Effector memory CD8-positive, alpha-beta T cell (primary cell): ENCODE data around the gene AAR2.

Source experiments
- ATAC-seq: fragments of 150-1000 bp; cut with Tn5 transposase; replicated peaks from 2 replicates; pipeline ENCODE4 v1.10.0; 2021; ENCODE audit warnings: mild to moderate bottlenecking, moderate library complexity
- DNase-seq, 3 experiments: peaks; one replicate each; pipeline ENCODE4 v3.0.0; 2021
- H3K27ac Mint-ChIP-seq, 2 donors: one replicate each; pipeline ENCODE4 v1.8.0; 2022; ENCODE audit warnings: mild to moderate bottlenecking in 2 of 2, mixed read lengths in 2 of 2, moderate library complexity in 2 of 2
- H3K27me3 Mint-ChIP-seq, 2 donors: one replicate each; pipeline ENCODE4 v1.8.0; 2022; ENCODE audit warnings: mixed read lengths in 2 of 2
- H3K36me3 Mint-ChIP-seq: one replicate; pipeline ENCODE4 v1.8.0; 2022; ENCODE audit warnings: mild to moderate bottlenecking, moderate library complexity, mixed read lengths; ENCODE audit not compliant: insufficient read depth
- H3K4me1 Mint-ChIP-seq, 2 donors: one replicate each; pipeline ENCODE4 v1.8.0; 2022; ENCODE audit warnings: low read depth in 2 of 2, mixed read lengths in 2 of 2
- H3K4me3 Mint-ChIP-seq, 2 donors: one replicate each; pipeline ENCODE4 v1.8.0; 2022; ENCODE audit warnings: mild to moderate bottlenecking in 2 of 2, mixed read lengths in 2 of 2, moderate library complexity in 2 of 2
- H3K9me3 Mint-ChIP-seq, 2 donors: one replicate each; pipeline ENCODE4 v1.8.0; 2022; ENCODE audit warnings: mixed read lengths in 2 of 2

The AAR2 gene

GRCh38 chr20:36253036-36253435 is 16.8 kb downstream of the AAR2 start:
- peaks cover 56% of the 10 kb centered on the region for H3K36me3 Mint-ChIP-seq
- no peak overlapping the region for H3K27ac Mint-ChIP-seq
- no peak overlapping the region for H3K4me3 Mint-ChIP-seq
- DNase-seq (no peak), ATAC-seq (no peak)
- H3K9me3 Mint-ChIP-seq: no peaks in the 10 kb centered on the region
- H3K4me1 Mint-ChIP-seq: peaks cover 9 to 30% of the 10 kb centered on the region in 2 donors
- no peaks in the 10 kb centered on the region for H3K27me3 Mint-ChIP-seq

- ATAC-seq (no peak), DNase-seq (no peak)
- H3K4me3 Mint-ChIP-seq: no peak overlapping the region
- no peak overlapping the region for H3K27ac Mint-ChIP-seq
- no peaks in the 10 kb centered on the region for H3K27me3 Mint-ChIP-seq
- H3K36me3 Mint-ChIP-seq: peaks cover 50% of the 10 kb centered on the region
- peaks cover 7 to 23% of the 10 kb centered on the region in 2 donors for H3K4me1 Mint-ChIP-seq
- H3K9me3 Mint-ChIP-seq: no peaks in the 10 kb centered on the region
Measured at GRCh38 chr20:36254076-36254475, 17.8 kb downstream of the AAR2 start.

GRCh38 chr20:36255445-36255844 is 19.2 kb downstream of the AAR2 start:
- Mint-ChIP-seq H3K27me3 (no peaks in the 10 kb centered on the region), H3K4me3 (no peak overlapping the region), H3K9me3 (no peaks in the 10 kb centered on the region), H3K36me3 (peaks cover 39% of the 10 kb centered on the region), H3K4me1 (peaks cover 7 to 16% of the 10 kb centered on the region in 2 donors), H3K27ac (no peak overlapping the region)
- ATAC-seq (no peak), DNase-seq (no peak)

- DNase-seq (no peak), ATAC-seq (no peak)
- Mint-ChIP-seq H3K9me3 (no peaks in the 10 kb centered on the region), H3K27me3 (no peaks in the 10 kb centered on the region), H3K4me1 (no peaks in the 10 kb centered on the region), H3K36me3 (peaks cover 27% of the 10 kb centered on the region), H3K27ac (no peak overlapping the region), H3K4me3 (no peak overlapping the region)
Measured at GRCh38 chr20:36259177-36260061, 23.1 kb downstream of the AAR2 start.

- H3K27me3 Mint-ChIP-seq: no peaks in the 10 kb centered on the region
- no peak for DNase-seq
- H3K36me3 Mint-ChIP-seq: peaks cover 27% of the 10 kb centered on the region
- H3K4me1 Mint-ChIP-seq: no peaks in the 10 kb centered on the region
- H3K4me3 Mint-ChIP-seq: no peak overlapping the region
- H3K27ac Mint-ChIP-seq: no peak overlapping the region
- H3K9me3 Mint-ChIP-seq: no peaks in the 10 kb centered on the region
- ATAC-seq: no peak
Measured at GRCh38 chr20:36260316-36260715, 24.0 kb downstream of the AAR2 start.

GRCh38 chr20:36261389-36262105 is 25.3 kb downstream of the AAR2 start:
- no peak for ATAC-seq

GRCh38 chr20:36262440-36262839 is 26.2 kb downstream of the AAR2 start:
- DNase-seq (no peak), ATAC-seq (no peak)
- Mint-ChIP-seq H3K4me1 (no peaks in the 10 kb centered on the region), H3K9me3 (no peaks in the 10 kb centered on the region), H3K27ac (no peak overlapping the region), H3K4me3 (no peak overlapping the region), H3K27me3 (peaks cover 0 to 8% of the 10 kb centered on the region in 2 donors), H3K36me3 (peaks cover 9% of the 10 kb centered on the region)

More at GRCh38 chr20:36261389-36262105, 25.3 kb downstream of the AAR2 start:
- Mint-ChIP-seq H3K27me3 (peaks cover 0 to 3% of the 10 kb centered on the region in 2 donors), H3K9me3 (no peaks in the 10 kb centered on the region), H3K36me3 (peaks cover 18% of the 10 kb centered on the region), H3K27ac (peak overlapping the region in 1 of 2 donors; percentile 41), H3K4me3 (no peak overlapping the region), H3K4me1 (no peaks in the 10 kb centered on the region)
- no peak for DNase-seq

GRCh38 chr20:36264426-36265246 is 28.4 kb downstream of the AAR2 start:
- DNase-seq (no peak), ATAC-seq (no peak)
- Mint-ChIP-seq H3K27ac (no peak overlapping the region), H3K9me3 (no peaks in the 10 kb centered on the region), H3K4me1 (no peaks in the 10 kb centered on the region), H3K27me3 (peaks cover 0 to 8% of the 10 kb centered on the region in 2 donors), H3K36me3 (no peaks in the 10 kb centered on the region), H3K4me3 (no peak overlapping the region)

GRCh38 chr20:36266189-36266588 is 29.9 kb downstream of the AAR2 start:
- Mint-ChIP-seq H3K36me3 (no peaks in the 10 kb centered on the region), H3K27ac (no peak overlapping the region), H3K4me1 (no peaks in the 10 kb centered on the region), H3K4me3 (no peak overlapping the region), H3K27me3 (peaks cover 0 to 12% of the 10 kb centered on the region in 2 donors), H3K9me3 (no peaks in the 10 kb centered on the region)
- DNase-seq (no peak), ATAC-seq (no peak)

- H3K4me1 Mint-ChIP-seq: no peaks in the 10 kb centered on the region
- H3K27ac Mint-ChIP-seq: no peak overlapping the region
- H3K27me3 Mint-ChIP-seq: peaks cover 11 to 25% of the 10 kb centered on the region in 2 donors
- ATAC-seq (no peak), DNase-seq (no peak)
- no peaks in the 10 kb centered on the region for H3K9me3 Mint-ChIP-seq
- H3K4me3 Mint-ChIP-seq: no peak overlapping the region
- H3K36me3 Mint-ChIP-seq: no peaks in the 10 kb centered on the region
Measured at GRCh38 chr20:36267605-36268381, 31.5 kb downstream of the AAR2 start.

GRCh38 chr20:36268440-36269342 is 32.4 kb downstream of the AAR2 start:
- H3K27ac Mint-ChIP-seq: no peak overlapping the region

GRCh38 chr20:36269507-36269906 is 33.2 kb downstream of the AAR2 start:
- Mint-ChIP-seq H3K4me1 (no peaks in the 10 kb centered on the region), H3K27me3 (peaks cover 18 to 42% of the 10 kb centered on the region in 2 donors), H3K9me3 (no peaks in the 10 kb centered on the region), H3K27ac (no peak overlapping the region), H3K4me3 (no peak overlapping the region), H3K36me3 (no peaks in the 10 kb centered on the region)
- DNase-seq: no peak
- ATAC-seq: no peak

More at GRCh38 chr20:36268440-36269342, 32.4 kb downstream of the AAR2 start:
- no peak for ATAC-seq
- Mint-ChIP-seq H3K4me3 (no peak overlapping the region), H3K9me3 (no peaks in the 10 kb centered on the region), H3K27me3 (peaks cover 12 to 34% of the 10 kb centered on the region in 2 donors), H3K4me1 (no peaks in the 10 kb centered on the region), H3K36me3 (no peaks in the 10 kb centered on the region)
- DNase-seq: no peak
